Measurements from ENCODE around the gene DTX4. TPM values are rescaled to one million over a fixed set of nuclear protein-coding genes. Genes with fewer than 3 reads are reported as not detected.

The DTX4 gene
- total RNA-seq, 2 experiments from 2014 or later = 0.93 to 1.0 TPM

DNA sequence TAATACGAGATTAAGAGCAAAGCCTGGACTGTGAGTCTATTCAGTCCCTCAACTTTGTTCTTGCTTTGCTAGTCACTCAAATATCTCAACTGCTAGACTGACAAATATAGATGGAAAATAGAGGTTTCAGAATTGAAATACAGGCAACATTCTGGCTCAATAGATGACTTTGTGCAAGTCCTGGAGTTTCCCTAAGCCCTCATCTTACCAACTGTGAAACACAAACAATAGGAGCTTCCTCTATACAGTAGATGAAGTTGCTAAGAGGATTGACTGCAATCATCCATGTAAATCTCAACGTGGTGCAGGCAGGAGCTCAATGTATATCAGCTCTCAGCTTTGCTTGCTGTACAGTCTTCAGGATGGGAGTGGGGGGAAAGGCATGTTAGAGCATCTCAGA, 47.0 kb downstream of the DTX4 start:
- ChIA-PET POLR2A (no interaction called here), CTCF (no interaction called here)
- H3K9me3 Mint-ChIP-seq = no peaks in the 10 kb centered on the region
- H3K36me3 ChIP-seq (ENCODE audit: insufficient read depth, low read length) = no peaks in the 10 kb centered on the region
- no peak for TF ChIP-seq CTCF (IDR thresholded peaks at IDR 0.05)
- intact Hi-C loops (cut with DNase I, micrococcal nuclease) = no loop called here
- no peak overlapping the region for H3K27ac Mint-ChIP-seq
- H3K27ac ChIP-seq (ENCODE audit: low read depth in 1 of 2, low read length in 2 of 2) = no peak overlapping the region
- no peaks in the 10 kb centered on the region for H3K9me3 ChIP-seq (ENCODE audit: control insufficient read depth in 1 of 2, insufficient read depth in 1 of 2, low read length in 2 of 2)
- DNase-seq (peak in 2 of 14 experiments; percentile 27 to 39), ATAC-seq (ENCODE audit: poor library complexity) (no peak)
- H3K36me3 Mint-ChIP-seq (ENCODE audit: low read depth) = no peaks in the 10 kb centered on the region
- H3K4me1 ChIP-seq (ENCODE audit: insufficient read depth, low read length) = peaks cover 9% of the 10 kb centered on the region
- H3K4me3 ChIP-seq (ENCODE audit: low read length) = no peak overlapping the region
- H3K27me3 ChIP-seq (ENCODE audit: control insufficient read depth in 1 of 2, insufficient read depth in 2 of 2, low read length in 2 of 2) = no peaks in the 10 kb centered on the region
- no peak overlapping the region for H3K4me3 Mint-ChIP-seq
- no peaks in the 10 kb centered on the region for H3K27me3 Mint-ChIP-seq
- peaks cover 13% of the 10 kb centered on the region for H3K4me1 Mint-ChIP-seq (ENCODE audit: low read depth)

- Histone ChIP-seq H3K27me3 (ENCODE audit: control insufficient read depth in 1 of 2, insufficient read depth in 2 of 2, low read length in 2 of 2) (no peaks in the 10 kb centered on the region), H3K9me3 (ENCODE audit: control insufficient read depth in 1 of 2, insufficient read depth in 1 of 2, low read length in 2 of 2) (no peaks in the 10 kb centered on the region), H3K27ac (ENCODE audit: low read depth in 1 of 2, low read length in 2 of 2) (no peak overlapping the region), H3K4me3 (ENCODE audit: low read length) (no peak overlapping the region), H3K36me3 (ENCODE audit: insufficient read depth, low read length) (no peaks in the 10 kb centered on the region), H3K4me1 (ENCODE audit: insufficient read depth, low read length) (peaks cover 9% of the 10 kb centered on the region)
- Mint-ChIP-seq H3K4me3 (no peak overlapping the region), H3K9me3 (no peaks in the 10 kb centered on the region), H3K36me3 (ENCODE audit: low read depth) (no peaks in the 10 kb centered on the region), H3K4me1 (ENCODE audit: low read depth) (peaks cover 13% of the 10 kb centered on the region), H3K27ac (no peak overlapping the region), H3K27me3 (no peaks in the 10 kb centered on the region)
- ChIA-PET CTCF (no interaction called here), POLR2A (no interaction called here)
- no peak for ATAC-seq (ENCODE audit: poor library complexity)
- TF ChIP-seq CTCF (IDR thresholded peaks at IDR 0.05) = no peak
- DNase-seq = no peak
- intact Hi-C loops (cut with DNase I, micrococcal nuclease) = no loop called here
These were observed 47.9 kb downstream of the DTX4 start for GRCh38 chr11:59219836-59220235.

- Mint-ChIP-seq H3K9me3 (no peaks in the 10 kb centered on the region), H3K36me3 (ENCODE audit: low read depth) (no peaks in the 10 kb centered on the region), H3K27ac (no peak overlapping the region), H3K4me1 (ENCODE audit: low read depth) (peaks cover 13% of the 10 kb centered on the region), H3K27me3 (no peaks in the 10 kb centered on the region), H3K4me3 (no peak overlapping the region)
- H3K9me3 ChIP-seq (ENCODE audit: control insufficient read depth in 1 of 2, insufficient read depth in 1 of 2, low read length in 2 of 2) = no peaks in the 10 kb centered on the region
- no peaks in the 10 kb centered on the region for H3K36me3 ChIP-seq (ENCODE audit: insufficient read depth, low read length)
- ChIA-PET POLR2A (no interaction called here), CTCF (no interaction called here)
- H3K4me1 ChIP-seq (ENCODE audit: insufficient read depth, low read length) = peaks cover 6% of the 10 kb centered on the region
- H3K4me3 ChIP-seq (ENCODE audit: low read length) = no peak overlapping the region
- no peak for TF ChIP-seq CTCF (IDR thresholded peaks at IDR 0.05)
- H3K27ac ChIP-seq (ENCODE audit: low read depth in 1 of 2, low read length in 2 of 2) = no peak overlapping the region
- DNase-seq (no peak), ATAC-seq (ENCODE audit: poor library complexity) (no peak)
- intact Hi-C loops (cut with DNase I, micrococcal nuclease) = no loop called here
- H3K27me3 ChIP-seq (ENCODE audit: control insufficient read depth in 1 of 2, insufficient read depth in 2 of 2, low read length in 2 of 2) = no peaks in the 10 kb centered on the region
These were observed 49.5 kb downstream of the DTX4 start for GRCh38 chr11:59221441-59221840.
